H9 (cell line): Measurements from ENCODE around the gene C15orf40. TPM values are rescaled to one million over a fixed set of nuclear protein-coding genes. Genes with fewer than 3 reads are reported as not detected.

ENCODE experiments used
- DNase-seq: peaks from one replicate; pipeline ENCODE4 v3.0.0-alpha.2; 2017
- H2AFZ ChIP-seq: one replicate; pipeline ENCODE4 v1.6.1; 2013; ENCODE audit warnings: mild to moderate bottlenecking, low read length, control low read depth, moderate library complexity
- H2AK5ac ChIP-seq: 2 replicates; pipeline ENCODE4 v1.6.1; 2013; ENCODE audit warnings: low read length, control low read depth, mixed read lengths; ENCODE audit not compliant: insufficient read length
- H2BK120ac ChIP-seq: one replicate; pipeline ENCODE4 v1.6.1; 2013; ENCODE audit warnings: low read depth, mild to moderate bottlenecking, low read length, control low read depth, inconsistent platforms; ENCODE audit not compliant: poor library complexity, severe bottlenecking
- H2BK12ac ChIP-seq: 2 replicates; pipeline ENCODE4 v1.6.1; 2013; ENCODE audit warnings: low read length, control low read depth, mixed read lengths, low read depth; ENCODE audit not compliant: insufficient read length
- H2BK15ac ChIP-seq: 2 replicates; pipeline ENCODE4 v1.6.1; 2013; ENCODE audit warnings: low read depth, low read length, control low read depth
- H2BK20ac ChIP-seq: one replicate; pipeline ENCODE4 v1.6.1; 2013; ENCODE audit warnings: low read depth, mild to moderate bottlenecking, low read length, control low read depth, inconsistent platforms; ENCODE audit not compliant: poor library complexity, severe bottlenecking
- H2BK5ac ChIP-seq: 2 replicates; pipeline ENCODE4 v1.6.1; 2013; ENCODE audit warnings: low read length, control low read depth, mixed read lengths; ENCODE audit not compliant: insufficient read length
- H3K14ac ChIP-seq: 2 replicates; pipeline ENCODE4 v1.6.1; 2013; ENCODE audit warnings: low read length, control low read depth; ENCODE audit not compliant: insufficient read depth
- H3K18ac ChIP-seq: 2 replicates; pipeline ENCODE4 v1.6.1; 2013; ENCODE audit warnings: low read depth, mild to moderate bottlenecking, mixed read lengths, low read length, control low read depth; ENCODE audit not compliant: insufficient read length
- H3K23ac ChIP-seq: 2 replicates; pipeline ENCODE4 v1.6.1; 2013; ENCODE audit warnings: low read length, control low read depth, mixed read lengths, low read depth; ENCODE audit not compliant: insufficient read length
- H3K23me2 ChIP-seq: 2 replicates; pipeline ENCODE4 v1.6.1; 2013; ENCODE audit warnings: low read depth, mild to moderate bottlenecking, mixed read lengths, low read length, control low read depth; ENCODE audit not compliant: insufficient read length, poor library complexity, severe bottlenecking
- H3K27ac ChIP-seq: 2 replicates; pipeline ENCODE4 v1.5.1; 2013; ENCODE audit warnings: low read length, control low read depth, mixed read lengths, low read depth; ENCODE audit not compliant: insufficient read length
- H3K27me3 ChIP-seq: 2 replicates; pipeline ENCODE4 v1.6.1; 2013; ENCODE audit warnings: low read length, control low read depth, inconsistent platforms; ENCODE audit not compliant: insufficient read depth
- H3K4ac ChIP-seq: 2 replicates; pipeline ENCODE4 v1.6.1; 2013; ENCODE audit warnings: low read depth, mild to moderate bottlenecking, control low read depth, inconsistent platforms, low read length, moderate library complexity
- H3K4me1 ChIP-seq: 2 replicates; pipeline ENCODE4 v1.6.1; 2013; ENCODE audit warnings: low read length, control low read depth, inconsistent platforms; ENCODE audit not compliant: insufficient read depth
- H3K4me2 ChIP-seq: 2 replicates; pipeline ENCODE4 v1.6.1; 2013; ENCODE audit warnings: low read length, control low read depth, mixed read lengths; ENCODE audit not compliant: insufficient read length, insufficient read depth
- H3K56ac ChIP-seq: 2 replicates; pipeline ENCODE4 v1.6.1; 2013; ENCODE audit warnings: low read depth, mild to moderate bottlenecking, mixed read lengths, low read length, control low read depth; ENCODE audit not compliant: insufficient read length
- H3K79me1 ChIP-seq: 2 replicates; pipeline ENCODE4 v1.6.1; 2013; ENCODE audit warnings: low read depth, mild to moderate bottlenecking, moderate library complexity, low read length, control low read depth, inconsistent platforms; ENCODE audit not compliant: insufficient read depth, poor library complexity, severe bottlenecking
- H3K79me2 ChIP-seq: 2 replicates; pipeline ENCODE4 v1.6.1; 2013; ENCODE audit warnings: low read length, control low read depth, inconsistent platforms; ENCODE audit not compliant: insufficient read depth
- H3K9ac ChIP-seq: 2 replicates; pipeline ENCODE4 v1.6.1; 2013; ENCODE audit warnings: low read length, control low read depth, mixed read lengths; ENCODE audit not compliant: insufficient read length; ENCODE audit errors: extremely low read depth
- H3K9me3 ChIP-seq: one replicate; pipeline ENCODE4 v1.6.1; 2013; ENCODE audit warnings: low read depth, low read length, inconsistent platforms; ENCODE audit not compliant: control insufficient read depth
- H3T11ph ChIP-seq: one replicate; pipeline ENCODE4 v1.6.1; 2013; ENCODE audit warnings: mild to moderate bottlenecking, low read length, control low read depth, inconsistent platforms
- H4K20me1 ChIP-seq: one replicate; pipeline ENCODE4 v1.6.1; 2013; ENCODE audit not compliant: control insufficient read depth, insufficient read length, insufficient read depth
- H4K5ac ChIP-seq: 2 replicates; pipeline ENCODE4 v1.6.1; 2013; ENCODE audit warnings: low read depth, mild to moderate bottlenecking, mixed read lengths, low read length, control low read depth; ENCODE audit not compliant: insufficient read length
- H4K8ac ChIP-seq: replicated peaks from 2 replicates; pipeline ENCODE4 v1.6.1; 2013; ENCODE audit warnings: low read length, control low read depth, mixed read lengths, low read depth; ENCODE audit not compliant: insufficient read length
- H4K91ac ChIP-seq: 2 replicates; pipeline ENCODE4 v1.6.1; 2013; ENCODE audit warnings: low read depth, mild to moderate bottlenecking, moderate library complexity, mixed read lengths, low read length, control low read depth; ENCODE audit not compliant: insufficient read length
- H3K27ac Mint-ChIP-seq, 3 experiments: 2 replicates in 2 of 3; 3 replicates in 1 of 3; pipeline ENCODE4 v1.8.0; 2020 to 2021; ENCODE audit warnings: mixed read lengths in 3 of 3, mild to moderate bottlenecking in 1 of 3, moderate library complexity in 1 of 3
- H3K27me3 Mint-ChIP-seq: 2 replicates; pipeline ENCODE4 v1.8.0; 2021; ENCODE audit warnings: low read depth, mild to moderate bottlenecking, moderate library complexity, mixed read lengths
- H3K36me3 Mint-ChIP-seq, 3 experiments: 2 replicates in 2 of 3; 3 replicates in 1 of 3; pipeline ENCODE4 v1.8.0; 2020 to 2021; ENCODE audit warnings: low read depth in 3 of 3, mixed read lengths in 3 of 3; ENCODE audit not compliant: insufficient read depth in 1 of 3
- H3K4me1 Mint-ChIP-seq, 2 experiments: 2 replicates each; pipeline ENCODE4 v1.8.0; 2020; ENCODE audit warnings: mixed read lengths in 2 of 2
- H3K4me3 Mint-ChIP-seq, 2 experiments: 2 replicates in 1 of 2; 3 replicates in 1 of 2; pipeline ENCODE4 v1.8.0; 2020 to 2021; ENCODE audit warnings: mild to moderate bottlenecking in 2 of 2, mixed read lengths in 2 of 2, moderate library complexity in 1 of 2
- H3K9me3 Mint-ChIP-seq, 2 experiments: 2 replicates in 1 of 2; 3 replicates in 1 of 2; pipeline ENCODE4 v1.8.0; 2020; ENCODE audit warnings: mild to moderate bottlenecking in 2 of 2, mixed read lengths in 2 of 2, moderate library complexity in 1 of 2
- CTCF ChIP-seq: fragments of 200-600 bp; sonication (generic); conservative IDR thresholded peaks from 3 replicates; pipeline ENCODE4 v1.8.0; 2021; ENCODE audit warnings: antibody characterized with exemption, mild to moderate bottlenecking
- WGBS: extraction: QIAGEN DNeasy Blood & Tissue Kit; methylation state at CpG from one replicate; pipeline ENCODE4 v1.1.7; 2013; ENCODE audit warnings: missing lambda C conversion rate, low lambda C conversion rate, mixed read lengths; ENCODE audit not compliant: insufficient read length; ENCODE audit errors: extremely low coverage; 5-methylcytosine and 5-hydroxymethylcytosine counted together
- total RNA-seq: library from RNA; stranded (reverse); gene quantifications from 2 replicates; pipeline ENCODE4 v1.2.1, GENCODE V29; 2021

The C15orf40 gene
- total RNA-seq, 1 experiment from 2014 or later: 11.5 TPM

- Mint-ChIP-seq H3K4me1 (no peaks in the 10 kb centered on the region), H3K4me3 (no peak overlapping the region), H3K27ac (no peak overlapping the region), H3K9me3 (no peaks in the 10 kb centered on the region), H3K27me3 (peaks cover 7% of the 10 kb centered on the region), H3K36me3 (no peaks in the 10 kb centered on the region)
- no peak overlapping the region for H4K5ac ChIP-seq
- no peak overlapping the region for H2BK12ac ChIP-seq
- no peak overlapping the region for H2BK15ac ChIP-seq
- H2AFZ ChIP-seq: no peak overlapping the region
- WGBS: no CpG with 5 or more reads among the region's 1 CpG
- H3K79me1 ChIP-seq: no peaks in the 10 kb centered on the region
- H4K20me1 ChIP-seq: no peaks in the 10 kb centered on the region
- no peak overlapping the region for H3K4ac ChIP-seq
- H3K4me2 ChIP-seq: no peak overlapping the region
- no peaks in the 10 kb centered on the region for H3K27me3 ChIP-seq
- no peak overlapping the region for H2BK120ac ChIP-seq
- H2AK5ac ChIP-seq: no peak overlapping the region
- no peak overlapping the region for H3K14ac ChIP-seq
- no peak overlapping the region for H2BK20ac ChIP-seq
- H3K18ac ChIP-seq: no peak overlapping the region
- H3K4me1 ChIP-seq: no peaks in the 10 kb centered on the region
- H3K23me2 ChIP-seq: no peaks in the 10 kb centered on the region
- H3K56ac ChIP-seq: no peak overlapping the region
- no peak overlapping the region for H3K23ac ChIP-seq
- no peaks in the 10 kb centered on the region for H3K9me3 ChIP-seq
- no peak overlapping the region for H3K9ac ChIP-seq
- no peak for TF ChIP-seq CTCF
- no peak overlapping the region for H3T11ph ChIP-seq
- DNase-seq: no peak
- H3K27ac ChIP-seq: no peak overlapping the region
- H4K91ac ChIP-seq: no peak overlapping the region
- H4K8ac ChIP-seq: no peak overlapping the region
- H2BK5ac ChIP-seq: no peak overlapping the region
- H3K79me2 ChIP-seq: no peaks in the 10 kb centered on the region
Observed at GRCh38 chr15:82977076-82977475, 34.4 kb downstream of the C15orf40 start.
